Loucy (cell line): Measurements from ENCODE around the gene MUC5AC.

ENCODE experiments used
- H2AFZ ChIP-seq: fragments of 200-600 bp; sonication (generic); 2 replicates; pipeline ENCODE4 v1.6.0; 2016; ENCODE audit warnings: antibody characterized with exemption, mild to moderate bottlenecking, low read length, moderate library complexity
- H3F3A ChIP-seq: fragments of 200-600 bp; 2 replicates; pipeline ENCODE4 v1.6.0; 2016; ENCODE audit warnings: antibody characterized with exemption, low read depth, mild to moderate bottlenecking
- H3K27me3 ChIP-seq: fragments of 200-600 bp; sonication (generic); 2 replicates; pipeline ENCODE4 v1.6.1; 2014; ENCODE audit warnings: low read length, mild to moderate bottlenecking; ENCODE audit not compliant: insufficient read depth, poor library complexity, severe bottlenecking
- H3K36me3 ChIP-seq: fragments of 200-600 bp; sonication (generic); 2 replicates; pipeline ENCODE4 v1.6.1; 2016; ENCODE audit warnings: low read length; ENCODE audit not compliant: insufficient read depth
- H3K4me1 ChIP-seq: fragments of 200-600 bp; sonication (generic); 2 replicates; pipeline ENCODE4 v1.5.1; 2014; ENCODE audit warnings: low read length, mild to moderate bottlenecking; ENCODE audit not compliant: insufficient read depth, poor library complexity, severe bottlenecking
- H3K4me2 ChIP-seq: fragments of 200-600 bp; sonication (generic); 2 replicates; pipeline ENCODE4 v1.6.0; 2014; ENCODE audit warnings: antibody characterized with exemption, low read length, low read depth, mild to moderate bottlenecking; ENCODE audit not compliant: poor library complexity, severe bottlenecking
- H3K4me3 ChIP-seq: fragments of 200-600 bp; sonication (generic); 2 replicates; pipeline ENCODE4 v1.5.1; 2014; ENCODE audit warnings: low read length, mild to moderate bottlenecking, mixed read lengths; ENCODE audit not compliant: poor library complexity, severe bottlenecking
- H3K79me2 ChIP-seq: fragments of 200-600 bp; sonication (generic); 2 replicates; pipeline ENCODE4 v1.6.1; 2014; ENCODE audit warnings: low read length; ENCODE audit not compliant: insufficient read depth
- H3K9ac ChIP-seq: fragments of 200-600 bp; sonication (generic); 2 replicates; pipeline ENCODE4 v1.6.0; 2014; ENCODE audit warnings: mild to moderate bottlenecking, low read depth, low read length, moderate library complexity; ENCODE audit not compliant: poor library complexity, severe bottlenecking
- H3K9me2 ChIP-seq: fragments of 200-600 bp; sonication (generic); replicated peaks from 2 replicates; pipeline ENCODE4 v1.6.1; 2016; ENCODE audit warnings: low read depth, low read length, mixed read lengths
- H3K9me3 ChIP-seq: fragments of 200-600 bp; sonication (generic); 2 replicates; pipeline ENCODE4 v1.6.1; 2014; ENCODE audit warnings: mild to moderate bottlenecking, antibody characterized with exemption, low read length, low read depth; ENCODE audit not compliant: insufficient read depth
- H4K20me1 ChIP-seq: fragments of 200-600 bp; sonication (generic); 2 replicates; pipeline ENCODE4 v1.6.0; 2014; ENCODE audit warnings: antibody characterized with exemption, low read length, mild to moderate bottlenecking; ENCODE audit not compliant: insufficient read depth, poor library complexity, severe bottlenecking
- CTCF ChIP-seq: fragments of 200-600 bp; sonication (generic); conservative IDR thresholded peaks from 2 replicates; pipeline ENCODE4 v1.5.1; 2014; ENCODE audit warnings: mild to moderate bottlenecking, antibody characterized with exemption, low read length
- EZH2phosphoT487 ChIP-seq: fragments of 200-600 bp; IDR thresholded peaks from 2 replicates; pipeline ENCODE4 v1.6.1; 2018; ENCODE audit warnings: antibody characterized with exemption, mild to moderate bottlenecking, moderate library complexity, borderline replicate concordance

The MUC5AC gene

GRCh38 chr11:1118755-1119603, 38.8 kb upstream of the MUC5AC start:
- no peaks in the 10 kb centered on the region for H3K79me2 ChIP-seq
- no peaks in the 10 kb centered on the region for H3F3A ChIP-seq
- no peaks in the 10 kb centered on the region for H3K27me3 ChIP-seq
- TF ChIP-seq EZH2phosphoT487 (no peak), CTCF (no peak)
- no peaks in the 10 kb centered on the region for H4K20me1 ChIP-seq
- no peaks in the 10 kb centered on the region for H3K4me1 ChIP-seq
- no peaks in the 10 kb centered on the region for H3K9me2 ChIP-seq
- peaks cover 5% of the 10 kb centered on the region; the same call in 1 of the 2 replicates for H3K9me3 ChIP-seq
- H3K36me3 ChIP-seq, result no peaks in the 10 kb centered on the region
- H3K9ac ChIP-seq, result no peak overlapping the region
- H2AFZ ChIP-seq, result no peak overlapping the region
- H3K4me2 ChIP-seq, result no peak overlapping the region
- no peak overlapping the region for H3K4me3 ChIP-seq

GRCh38 chr11:1119604-1120146, 38.1 kb upstream of the MUC5AC start:
- no peaks in the 10 kb centered on the region for H3F3A ChIP-seq
- TF ChIP-seq CTCF (no peak), EZH2phosphoT487 (no peak)
- no peak overlapping the region for H2AFZ ChIP-seq
- no peak overlapping the region for H3K4me2 ChIP-seq
- no peaks in the 10 kb centered on the region for H3K9me2 ChIP-seq
- no peaks in the 10 kb centered on the region for H3K27me3 ChIP-seq
- H3K4me3 ChIP-seq, result no peak overlapping the region
- H3K9me3 ChIP-seq, result peaks cover 8% of the 10 kb centered on the region; the same call in 1 of the 2 replicates
- H3K36me3 ChIP-seq, result no peaks in the 10 kb centered on the region
- H3K9ac ChIP-seq, result no peak overlapping the region
- H3K4me1 ChIP-seq, result no peaks in the 10 kb centered on the region
- H4K20me1 ChIP-seq, result no peaks in the 10 kb centered on the region
- H3K79me2 ChIP-seq, result no peaks in the 10 kb centered on the region

GRCh38 chr11:1120532-1121330, 37.0 kb upstream of the MUC5AC start:
- H3K4me1 ChIP-seq, result no peaks in the 10 kb centered on the region
- H3K4me3 ChIP-seq, result no peak overlapping the region
- no peaks in the 10 kb centered on the region for H3K27me3 ChIP-seq
- H3K9me3 ChIP-seq, result peaks cover 8% of the 10 kb centered on the region; the same call in 1 of the 2 replicates
- H3K4me2 ChIP-seq, result no peak overlapping the region
- H3K9me2 ChIP-seq, result no peaks in the 10 kb centered on the region
- H2AFZ ChIP-seq, result no peak overlapping the region
- TF ChIP-seq EZH2phosphoT487 (no peak), CTCF (no peak)
- H3K9ac ChIP-seq, result no peak overlapping the region
- no peaks in the 10 kb centered on the region for H3K79me2 ChIP-seq
- H3K36me3 ChIP-seq, result no peaks in the 10 kb centered on the region
- no peaks in the 10 kb centered on the region for H4K20me1 ChIP-seq
- no peaks in the 10 kb centered on the region for H3F3A ChIP-seq
